Measurements from ENCODE around the gene ZNF785. TPM values are rescaled to one million over a fixed set of nuclear protein-coding genes. Genes with fewer than 3 reads are reported as not detected.

Gene ZNF785
- total RNA-seq, 3 donors from 2014 or later (not counting 1 experiment from before 2014, with no cell fraction given): 7.5 to 15.2 (median 10.4) TPM

DNA sequence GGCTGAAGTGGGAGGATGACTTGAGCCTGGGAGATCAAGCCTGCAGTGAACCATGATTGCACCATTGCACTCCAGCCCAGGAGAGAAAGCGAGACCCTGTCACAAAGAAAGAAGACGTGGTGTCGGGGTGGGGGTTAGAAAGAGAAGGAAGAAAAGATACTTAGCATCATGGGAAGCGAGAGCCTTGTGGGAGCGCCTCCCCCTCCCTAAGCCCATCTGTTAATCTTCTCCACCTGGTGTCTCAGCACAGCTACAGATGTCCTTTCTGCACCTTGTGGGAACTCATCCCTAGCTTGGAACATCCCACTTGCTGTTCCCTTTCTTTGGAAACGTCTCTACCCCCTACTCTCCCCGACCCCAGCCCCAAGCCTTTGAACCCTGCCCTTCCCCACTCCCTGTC is 20.0 kb downstream of the ZNF785 start:
- peaks cover 19 to 21% of the 10 kb centered on the region in 2 donors for H3K4me1 Mint-ChIP-seq
- no peak overlapping the region for H3K4me3 Mint-ChIP-seq
- Histone ChIP-seq H3K9me3 (ENCODE audit: control insufficient read depth, insufficient read depth, low read length) (no peaks in the 10 kb centered on the region), H3K4me3 (ENCODE audit: low read length) (no peak overlapping the region), H3K36me3 (ENCODE audit: control insufficient read depth, insufficient read depth, low read length) (no peaks in the 10 kb centered on the region), H3K4me1 (ENCODE audit: control insufficient read depth, insufficient read depth, low read length) (peaks cover 39% of the 10 kb centered on the region), H3K27me3 (ENCODE audit: control insufficient read depth, insufficient read depth, low read length) (no peaks in the 10 kb centered on the region), H3K27ac (ENCODE audit: low read length) (no peak overlapping the region)
- intact Hi-C loops (cut with micrococcal nuclease): no loop called here
- no peak for ATAC-seq
- DNase-seq: no peak
- peaks cover 0 to 4% of the 10 kb centered on the region in 2 donors for H3K27me3 Mint-ChIP-seq (ENCODE audit: low read depth in 2 of 2)
- TF ChIP-seq CTCF (IDR thresholded peaks at IDR 0.05): no peak
- no peaks in the 10 kb centered on the region for H3K9me3 Mint-ChIP-seq
- no peaks in the 10 kb centered on the region for H3K36me3 Mint-ChIP-seq
- WGBS (ENCODE audit: insufficient coverage): 75% methylated on average over 7 of the region's 7 CpGs
- no peak overlapping the region for H3K27ac Mint-ChIP-seq

- no peaks in the 10 kb centered on the region for H3K27me3 ChIP-seq (ENCODE audit: control insufficient read depth, insufficient read depth, low read length)
- WGBS (ENCODE audit: insufficient coverage): 97% methylated on average over 14 of the region's 14 CpGs
- intact Hi-C loops (cut with micrococcal nuclease): no loop called here
Observed at GRCh38 chr16:30562021-30562420, 23.5 kb downstream of the ZNF785 start.

GRCh38 chr16:30561089-30561816 is 24.2 kb downstream of the ZNF785 start:
- Histone ChIP-seq H3K9me3 (ENCODE audit: control insufficient read depth, insufficient read depth, low read length) (no peaks in the 10 kb centered on the region), H3K27ac (ENCODE audit: low read length) (peak overlapping the region; percentile 76), H3K4me1 (ENCODE audit: control insufficient read depth, insufficient read depth, low read length) (peaks cover 38% of the 10 kb centered on the region), H3K27me3 (ENCODE audit: control insufficient read depth, insufficient read depth, low read length) (no peaks in the 10 kb centered on the region), H3K4me3 (ENCODE audit: low read length) (peak overlapping the region; percentile 54), H3K36me3 (ENCODE audit: control insufficient read depth, insufficient read depth, low read length) (peaks cover 1% of the 10 kb centered on the region)
- peak in 1 of 2 donors; percentile 43 for DNase-seq
- no peak for TF ChIP-seq CTCF (IDR thresholded peaks at IDR 0.05)
- H3K4me1 Mint-ChIP-seq: peaks cover 26% of the 10 kb centered on the region in 2 donors
- WGBS (ENCODE audit: insufficient coverage): 12% methylated on average over 46 of the region's 46 CpGs
- no peaks in the 10 kb centered on the region for H3K36me3 Mint-ChIP-seq
- ATAC-seq: no peak
- no peaks in the 10 kb centered on the region for H3K9me3 Mint-ChIP-seq
- intact Hi-C loops (cut with micrococcal nuclease): no loop called here
- H3K27me3 Mint-ChIP-seq (ENCODE audit: low read depth in 2 of 2): peaks cover 0 to 4% of the 10 kb centered on the region in 2 donors
- H3K4me3 Mint-ChIP-seq: peak overlapping the region; percentile 93
- peak overlapping the region; percentile 89 to 92 for H3K27ac Mint-ChIP-seq

More at GRCh38 chr16:30562021-30562420, 23.5 kb downstream of the ZNF785 start:
- peaks cover 0 to 4% of the 10 kb centered on the region in 2 donors for H3K27me3 Mint-ChIP-seq (ENCODE audit: low read depth in 2 of 2)
- no peaks in the 10 kb centered on the region for H3K9me3 Mint-ChIP-seq
- ATAC-seq (no peak), DNase-seq (no peak)
- H3K27ac Mint-ChIP-seq: peak overlapping the region; percentile 89 to 92
- Histone ChIP-seq H3K36me3 (ENCODE audit: control insufficient read depth, insufficient read depth, low read length) (no peaks in the 10 kb centered on the region), H3K4me1 (ENCODE audit: control insufficient read depth, insufficient read depth, low read length) (peaks cover 30% of the 10 kb centered on the region), H3K9me3 (ENCODE audit: control insufficient read depth, insufficient read depth, low read length) (no peaks in the 10 kb centered on the region), H3K27ac (ENCODE audit: low read length) (peak overlapping the region; percentile 76), H3K4me3 (ENCODE audit: low read length) (peak overlapping the region; percentile 54)
- TF ChIP-seq CTCF (IDR thresholded peaks at IDR 0.05): no peak
- H3K4me3 Mint-ChIP-seq: peak overlapping the region; percentile 93
- H3K4me1 Mint-ChIP-seq: peaks cover 25 to 28% of the 10 kb centered on the region in 2 donors
- no peaks in the 10 kb centered on the region for H3K36me3 Mint-ChIP-seq

Data from natural killer cell (primary cell).